Measurements from ENCODE around the gene RIGI.
"Not testable (repeated sequence)": the region's sequence is repeated elsewhere in the genome, so short reads cannot be mapped to it uniquely, and the experiment has no call there.

Gene RIGI

DNA sequence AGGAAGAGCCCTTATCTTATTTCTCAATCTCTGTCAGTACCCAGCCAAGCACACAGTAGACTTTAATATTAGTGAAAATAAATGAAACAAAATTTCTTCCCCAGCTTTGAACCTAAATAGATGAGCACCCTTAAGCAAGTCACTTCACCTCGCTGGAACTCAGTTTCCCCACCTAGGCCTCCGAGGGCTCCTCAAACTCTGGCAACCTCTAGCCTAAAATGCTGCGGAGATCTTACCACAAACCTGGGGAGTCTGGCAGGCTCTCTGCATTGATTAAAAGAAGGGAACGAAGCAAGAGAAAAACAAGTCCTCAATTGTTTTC, 326 bp downstream of the RIGI start:
- DNase-seq: no peak

DNA sequence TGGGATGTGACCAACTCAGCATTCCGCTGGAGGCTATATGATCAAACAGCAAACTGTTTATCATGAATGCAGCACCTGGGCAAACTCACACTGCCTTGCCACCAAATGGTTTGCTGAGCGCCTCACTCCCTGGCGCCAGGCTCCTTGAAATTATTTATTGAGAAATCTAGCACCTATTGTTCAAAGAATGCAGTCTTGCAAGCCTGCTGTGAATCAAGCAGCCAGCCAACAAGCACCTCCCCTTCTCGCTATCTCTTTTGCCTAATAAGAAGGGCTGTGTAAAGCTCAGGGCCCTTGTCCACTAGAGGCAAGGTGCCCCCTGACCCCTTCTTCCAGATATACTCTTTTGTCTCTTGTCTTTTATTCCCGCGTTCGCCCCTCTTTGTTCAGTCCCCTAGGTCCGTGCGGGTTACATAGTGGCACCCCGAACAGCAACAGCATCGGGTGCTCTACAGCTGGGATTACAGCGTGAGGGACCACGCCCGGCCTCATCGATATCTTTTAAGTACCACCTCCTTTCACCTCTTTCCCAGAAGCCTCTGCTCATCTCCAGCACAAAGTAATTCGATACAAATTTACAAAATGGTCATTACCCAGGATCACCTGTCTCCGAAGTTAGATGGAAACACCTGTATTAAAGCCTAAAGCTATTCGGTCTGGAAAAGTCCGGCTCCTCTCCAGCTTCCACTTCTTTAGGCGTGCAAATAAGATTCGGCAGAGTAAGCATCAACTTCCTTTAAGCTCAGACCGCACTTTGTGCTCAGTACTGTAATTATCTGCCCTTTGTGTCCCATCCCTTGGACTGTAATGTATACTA, 896 bp downstream of the RIGI start:
- DNase-seq: no peak

DNA sequence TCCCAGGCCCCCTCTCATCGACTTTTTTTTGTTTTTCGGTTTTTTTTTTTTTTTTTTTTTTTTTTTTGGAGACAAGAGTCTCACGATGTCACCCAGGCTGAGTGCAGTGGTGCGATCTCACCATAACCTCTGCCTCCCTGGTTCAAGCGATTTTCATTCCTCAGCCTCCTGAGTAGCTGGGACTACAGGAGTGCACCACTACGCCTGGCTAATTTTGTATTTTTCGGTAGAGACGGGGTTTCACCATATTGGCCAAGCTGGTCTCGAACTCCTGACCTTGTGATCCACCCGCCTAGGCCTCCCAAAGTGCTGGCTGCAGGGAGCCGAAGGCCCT, 1.5 kb downstream of the RIGI start:
- not testable (repeated sequence) for DNase-seq

DNA sequence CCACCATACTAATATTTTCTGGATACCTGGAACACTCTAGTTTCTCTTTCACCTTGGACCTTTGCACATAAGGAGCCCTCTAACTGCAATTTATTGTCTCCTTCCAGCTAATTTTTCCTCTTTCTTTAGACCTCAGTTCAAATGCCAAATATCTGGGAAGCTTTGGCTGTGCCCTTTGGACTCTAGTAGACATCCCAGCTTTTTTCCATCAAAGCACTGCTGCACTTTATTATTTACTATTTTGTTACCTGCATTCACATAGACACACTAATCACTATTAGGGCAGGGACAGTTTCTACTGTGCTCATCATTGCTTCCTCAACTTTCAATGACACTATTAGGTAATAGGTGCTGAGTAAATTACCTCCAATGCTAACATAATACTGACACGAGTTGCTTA, 2.1 kb downstream of the RIGI start:
- DNase-seq: no peak

DNA sequence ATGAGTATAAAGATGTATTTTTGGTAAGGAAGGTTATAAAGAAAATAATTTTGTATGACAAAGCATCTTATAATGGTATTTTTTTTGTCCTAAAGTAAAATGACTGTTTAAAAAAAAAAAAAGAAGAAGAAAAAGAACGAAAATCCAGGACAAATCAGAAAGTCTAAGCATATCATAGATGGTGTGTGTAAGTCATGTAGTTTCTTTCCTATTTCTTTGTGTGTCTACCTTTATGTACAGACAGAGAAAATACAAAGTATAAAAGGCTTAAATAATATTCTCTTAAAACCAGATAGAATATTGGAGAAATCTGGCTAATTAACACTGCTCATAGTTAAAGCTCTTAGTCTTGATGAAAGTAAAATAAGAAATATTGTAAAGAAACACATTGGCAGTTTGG, 7.7 kb downstream of the RIGI start:
- no peak for DNase-seq

DNA sequence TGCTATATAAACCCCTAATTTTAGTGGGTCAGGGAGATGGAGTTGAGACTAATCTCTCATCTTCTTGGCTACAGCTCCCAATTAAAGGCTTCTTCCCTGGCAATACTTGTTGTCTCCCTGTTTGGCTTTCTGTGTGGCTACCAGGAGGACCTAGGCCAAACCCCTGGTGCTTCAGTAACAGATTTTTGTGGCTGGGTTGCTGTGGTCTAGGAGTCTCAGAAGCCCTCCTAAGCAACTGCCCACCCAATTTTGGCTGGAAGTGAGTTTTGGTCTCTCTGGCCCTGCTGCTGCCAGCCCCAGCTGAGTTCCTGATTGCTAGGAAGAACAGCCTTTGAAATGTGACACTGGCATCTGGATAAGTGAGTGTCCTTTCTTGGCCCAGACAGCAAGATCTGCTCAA, 9.8 kb downstream of the RIGI start:
- peak; percentile 60 for DNase-seq

DNA sequence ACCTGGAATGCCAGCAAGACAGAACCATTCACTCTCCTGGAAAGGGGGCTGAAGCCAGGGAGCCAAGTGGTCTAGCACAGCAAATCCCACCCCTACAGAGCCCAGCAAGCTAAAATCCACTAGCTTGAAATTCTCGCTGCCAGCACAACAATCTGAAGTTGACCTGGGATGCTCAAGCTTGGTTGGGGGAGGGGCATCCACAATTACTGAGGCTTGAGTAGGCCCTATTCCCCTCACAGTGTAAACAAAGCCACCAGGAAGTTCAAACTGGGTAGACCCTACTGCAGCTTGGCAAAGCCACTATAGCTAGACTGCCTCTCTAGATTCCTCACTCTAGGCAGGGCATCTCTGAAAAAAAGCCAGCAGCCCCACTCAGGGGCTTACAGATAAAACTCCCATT, 17.3 kb downstream of the RIGI start:
- no peak for DNase-seq

DNA sequence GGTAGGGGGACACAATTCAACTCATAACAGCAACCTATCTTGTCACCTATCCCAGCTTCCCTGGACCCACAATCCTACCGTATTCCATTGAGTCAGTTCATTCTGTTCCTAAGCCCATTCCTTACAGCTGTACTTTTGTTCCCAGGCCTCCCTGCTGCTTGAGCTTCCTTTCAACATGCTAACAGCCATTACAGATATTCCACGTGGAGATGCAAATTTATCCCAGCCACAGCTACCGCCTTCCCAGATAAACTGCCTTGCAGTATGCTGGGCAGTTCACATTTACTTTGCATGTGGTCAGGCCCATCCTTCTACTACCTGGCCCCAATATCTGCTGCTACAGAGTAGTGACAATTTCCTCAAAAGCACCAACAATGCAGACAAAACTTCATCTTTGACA, 23.0 kb downstream of the RIGI start:
- DNase-seq: no peak

DNA sequence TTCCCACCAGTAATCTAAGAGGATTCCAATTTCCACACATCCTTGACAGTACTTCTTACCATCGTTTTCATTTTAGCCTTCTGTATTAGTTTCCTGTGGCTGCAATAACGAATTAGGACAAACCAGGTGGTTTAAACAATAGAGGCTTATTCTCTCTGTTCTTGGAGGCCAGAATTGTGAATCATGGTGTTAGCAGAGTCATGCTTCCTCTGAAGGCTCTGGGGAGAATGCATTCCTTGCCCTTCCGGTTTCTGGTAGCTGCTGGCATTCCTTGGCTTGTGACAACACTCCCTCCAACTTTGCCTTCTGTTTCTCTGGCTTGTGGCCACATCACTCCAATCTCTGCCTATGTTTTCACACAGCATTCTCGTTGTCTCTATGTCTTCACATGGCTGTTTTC, 23.5 kb downstream of the RIGI start:
- DNase-seq: no peak

DNA sequence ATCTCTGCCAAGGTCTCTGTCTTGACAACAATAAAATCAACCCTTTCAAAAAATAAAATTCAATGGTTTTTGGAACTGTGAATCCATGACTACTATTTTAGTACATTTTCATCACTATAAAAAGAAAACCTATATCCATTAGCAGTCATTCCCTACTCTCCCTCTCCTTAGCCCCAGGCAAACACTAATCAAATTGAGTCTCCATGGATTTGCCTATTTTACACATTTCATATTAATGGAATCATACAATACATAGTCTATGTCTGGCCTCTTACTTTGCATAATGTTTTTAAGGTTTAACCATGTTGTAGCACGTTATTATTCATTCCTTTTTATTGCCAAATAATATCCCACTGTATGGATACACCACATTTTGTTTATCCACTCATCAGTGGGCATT, 24.1 kb downstream of the RIGI start:
- no peak for DNase-seq

DNA sequence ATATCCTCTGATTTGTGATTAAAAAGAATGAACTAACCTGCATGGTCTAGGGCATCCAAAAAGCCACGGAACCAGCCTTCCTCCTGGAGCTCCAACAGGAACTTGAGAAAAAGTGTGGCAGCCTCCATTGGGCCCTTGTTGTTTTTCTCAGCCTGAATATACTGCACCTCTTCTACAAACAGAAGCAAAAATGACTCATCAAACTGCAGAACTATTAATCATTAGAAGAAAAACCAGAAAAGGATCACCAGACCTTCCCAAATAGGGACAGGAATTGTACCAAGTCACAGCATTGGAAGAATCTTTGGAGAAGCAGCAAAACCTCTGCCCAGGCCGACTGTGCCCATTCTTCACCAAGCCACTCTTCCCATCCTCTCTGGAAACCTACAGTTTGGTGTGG, 25.2 kb downstream of the RIGI start:
- DNase-seq: no peak

DNA sequence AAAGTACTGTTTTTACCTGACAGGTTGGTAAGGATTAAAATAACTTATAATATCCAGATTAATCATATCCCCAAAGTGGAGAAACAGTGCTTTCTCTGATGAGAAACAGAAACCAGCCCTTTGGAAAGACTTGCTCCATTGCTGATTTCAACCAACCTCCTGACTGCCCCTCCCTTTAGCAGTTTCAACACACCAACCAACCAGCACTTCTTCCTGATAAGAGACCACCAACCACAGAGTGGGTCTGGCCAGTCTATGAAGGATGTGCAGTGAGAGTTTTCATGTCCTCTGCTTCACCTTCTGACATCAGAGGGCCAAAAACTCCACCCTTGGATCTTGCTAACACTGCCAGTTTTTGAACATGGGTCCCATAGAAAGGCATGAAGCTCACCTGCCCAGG, 28.1 kb downstream of the RIGI start:
- DNase-seq: no peak

DNA sequence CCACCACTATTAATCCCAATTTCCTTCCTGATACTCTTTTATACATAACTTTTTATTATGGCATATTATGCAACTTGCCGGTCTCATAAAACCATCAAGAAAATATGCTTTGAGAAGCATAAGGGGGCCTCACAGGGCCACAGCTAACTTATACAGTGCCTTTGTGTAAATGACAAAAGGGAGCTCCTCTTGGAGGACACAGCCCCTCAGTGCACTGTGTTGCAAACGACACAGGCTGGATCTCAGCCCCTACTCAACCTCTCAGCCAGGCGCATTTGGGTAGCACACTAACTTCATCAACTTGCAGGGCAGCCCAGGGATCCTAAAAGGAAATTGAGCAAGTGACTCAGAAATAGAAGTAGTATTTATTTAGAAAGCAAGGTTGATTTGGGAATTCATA, 35.4 kb downstream of the RIGI start:
- no peak for DNase-seq

DNA sequence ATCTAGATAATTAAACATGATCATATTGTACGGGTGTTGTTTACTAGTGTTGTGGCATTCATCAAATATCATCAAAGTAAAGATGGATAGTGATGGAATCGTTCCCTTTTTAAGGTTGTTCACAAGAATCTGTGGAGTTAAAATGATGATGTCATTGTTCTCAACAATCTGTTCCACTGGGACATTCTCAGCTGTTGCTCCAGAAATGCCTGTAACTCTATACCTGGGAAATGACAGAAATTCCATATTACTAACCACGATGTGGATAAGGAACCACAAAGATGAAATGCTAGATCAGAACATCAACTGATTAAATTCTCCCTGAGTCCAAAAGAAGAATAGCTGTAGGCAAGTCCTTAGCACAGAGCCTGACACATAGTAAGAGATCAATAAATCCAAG, 38.0 kb downstream of the RIGI start:
- no peak for DNase-seq

DNA sequence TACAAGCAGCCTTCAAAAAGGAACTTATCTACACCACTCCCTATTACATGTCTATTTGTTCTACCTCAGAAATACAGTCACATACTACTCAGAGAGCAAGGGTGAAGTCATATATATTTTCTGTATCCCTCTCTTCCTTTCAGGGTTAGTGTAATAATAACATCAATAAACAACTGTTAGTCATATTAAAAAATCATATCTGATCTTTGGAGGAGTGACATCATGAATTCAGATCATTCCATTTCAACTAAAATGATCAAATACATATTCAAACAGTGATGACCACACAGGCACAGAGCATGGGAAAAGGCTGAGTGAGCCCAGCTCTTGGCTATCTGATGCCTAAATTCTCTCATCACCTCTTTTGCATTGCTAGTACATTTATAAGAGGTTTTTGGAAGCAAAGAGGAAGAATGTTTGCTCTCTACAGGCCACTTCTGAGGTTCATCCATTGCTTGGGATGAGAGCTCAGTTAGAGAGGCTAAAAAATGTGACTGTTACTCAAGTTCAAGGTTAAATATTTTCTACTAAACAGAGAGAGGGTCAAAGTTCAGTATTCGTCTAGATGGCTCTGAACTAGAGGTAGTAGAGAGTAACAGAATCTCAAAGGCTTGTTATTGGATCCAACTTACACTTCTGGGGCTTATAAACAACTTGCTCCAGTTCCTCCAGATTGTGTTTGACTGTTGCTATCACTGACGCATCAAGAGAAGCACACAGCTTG, 39.0 kb downstream of the RIGI start:
- DNase-seq: no peak

DNA sequence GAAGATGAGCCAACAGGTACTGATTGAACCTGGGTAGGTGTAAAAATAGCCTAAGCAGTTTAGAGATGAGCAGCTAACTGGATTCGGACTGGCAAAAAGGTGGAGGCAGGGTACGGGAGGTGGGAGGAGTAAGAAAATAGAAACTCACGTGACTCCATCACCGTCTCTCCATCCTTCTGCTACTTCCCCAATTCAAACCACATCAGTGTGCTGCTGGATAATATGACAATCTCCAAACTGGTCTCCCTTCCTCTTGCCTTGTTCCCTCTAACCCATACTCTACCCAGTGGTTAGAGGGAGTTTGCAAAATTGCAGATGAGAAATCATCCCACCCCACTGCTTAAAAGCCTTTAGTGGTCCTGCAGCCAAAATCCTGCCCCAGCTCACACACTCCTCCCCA, 42.7 kb downstream of the RIGI start:
- DNase-seq: no peak

All from femur (tissue), 1 donor.